Measurements from ENCODE around the gene GRIN1.
A peak's percentile ranks its signal among the peaks of the same experiment; 100 is the strongest.
"Not testable (repeated sequence)": the region's sequence is repeated elsewhere in the genome, so short reads cannot be mapped to it uniquely, and the experiment has no call there.

Gene GRIN1

GRCh38 chr9:137128862-137129455 lies 10.0 kb upstream of the GRIN1 start:
- DNase-seq (ENCODE audit: low read depth in 2 of 2), result no peak

- peak; percentile 80 to 82 for DNase-seq (ENCODE audit: low read depth in 2 of 2)
Observed at GRCh38 chr9:137129456-137130175, 9.3 kb upstream of the GRIN1 start.

GRCh38 chr9:137130176-137130755 lies 8.7 kb upstream of the GRIN1 start:
- no peak for DNase-seq (ENCODE audit: low read depth in 2 of 2)

GRCh38 chr9:137134191-137134590 lies 4.8 kb upstream of the GRIN1 start:
- no peak for DNase-seq (ENCODE audit: low read depth in 2 of 2)

- not testable (repeated sequence) for DNase-seq (ENCODE audit: low read depth in 2 of 2)
Observed at GRCh38 chr9:137135154-137135553, 3.8 kb upstream of the GRIN1 start.

- no peak for DNase-seq (ENCODE audit: low read depth in 2 of 2)
Observed at GRCh38 chr9:137136261-137136880, 2.6 kb upstream of the GRIN1 start.

GRCh38 chr9:137136881-137137607 lies 1.9 kb upstream of the GRIN1 start:
- DNase-seq (ENCODE audit: low read depth in 2 of 2), result no peak

GRCh38 chr9:137138058-137138721 lies 764 bp upstream of the GRIN1 start:
- DNase-seq (ENCODE audit: low read depth in 2 of 2), result no peak

GRCh38 chr9:137139468-137140150 lies 655 bp downstream of the GRIN1 start:
- DNase-seq (ENCODE audit: low read depth in 2 of 2), result no peak

- DNase-seq (ENCODE audit: low read depth in 2 of 2), result no peak
Observed at GRCh38 chr9:137140151-137141012, 1.4 kb downstream of the GRIN1 start.

- DNase-seq (ENCODE audit: low read depth in 2 of 2), result no peak
Observed at GRCh38 chr9:137141050-137141810, 2.3 kb downstream of the GRIN1 start.

- DNase-seq (ENCODE audit: low read depth in 2 of 2), result no peak
Observed at GRCh38 chr9:137141976-137142936, 3.3 kb downstream of the GRIN1 start.

GRCh38 chr9:137143459-137143858 lies 4.5 kb downstream of the GRIN1 start:
- DNase-seq (ENCODE audit: low read depth in 2 of 2), result no peak

- no peak for DNase-seq (ENCODE audit: low read depth in 2 of 2)
Observed at GRCh38 chr9:137145731-137146526, 7.0 kb downstream of the GRIN1 start.

- DNase-seq (ENCODE audit: low read depth in 2 of 2), result no peak
Observed at GRCh38 chr9:137146527-137146918, 7.6 kb downstream of the GRIN1 start.

GRCh38 chr9:137147091-137147792 lies 8.3 kb downstream of the GRIN1 start:
- DNase-seq (ENCODE audit: low read depth in 2 of 2), result no peak

GRCh38 chr9:137147793-137148160 lies 8.8 kb downstream of the GRIN1 start:
- DNase-seq (ENCODE audit: low read depth in 2 of 2), result no peak
